ENCODE data around the gene ACOXL. TPM values are rescaled to one million over a fixed set of nuclear protein-coding genes. Genes with fewer than 3 reads are reported as not detected.

ACOXL gene
- polyA plus RNA-seq, 3 donors, result 0.35 TPM; not detected in 2

DNA sequence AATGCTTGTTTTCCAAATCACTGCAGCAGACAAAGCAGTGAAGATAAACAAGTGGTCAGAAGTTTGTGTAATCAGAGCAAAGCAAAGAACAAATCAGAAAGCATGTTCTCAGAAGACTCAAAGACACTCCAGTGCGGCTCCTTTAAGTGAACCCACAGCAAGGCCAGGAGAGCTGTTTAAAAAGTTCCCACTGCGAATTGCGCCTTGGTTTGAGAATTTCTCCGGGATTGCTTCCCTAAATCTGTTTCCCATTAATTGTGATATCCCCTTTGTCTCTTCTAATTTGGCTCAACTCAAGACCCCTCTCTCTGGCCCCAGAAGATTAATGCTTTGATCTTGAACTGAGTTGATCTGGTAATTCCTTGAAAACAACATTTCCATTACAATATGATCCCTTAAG, 265.9 kb downstream of the ACOXL start:
- H3K36me3 Mint-ChIP-seq, result peaks cover 0 to 1% of the 10 kb centered on the region in 2 donors
- H3K27me3 Mint-ChIP-seq (ENCODE audit: low read depth in 3 of 3), result peaks cover 0 to 2% (median 0%) of the 10 kb centered on the region in 3 donors
- intact Hi-C loops (cut with micrococcal nuclease), result loop anchor here in 1 of 2 donors (5.0 kb wide), 1 partner anchor 34 kb away; no protein-coding TSS in a partner anchor

DNA sequence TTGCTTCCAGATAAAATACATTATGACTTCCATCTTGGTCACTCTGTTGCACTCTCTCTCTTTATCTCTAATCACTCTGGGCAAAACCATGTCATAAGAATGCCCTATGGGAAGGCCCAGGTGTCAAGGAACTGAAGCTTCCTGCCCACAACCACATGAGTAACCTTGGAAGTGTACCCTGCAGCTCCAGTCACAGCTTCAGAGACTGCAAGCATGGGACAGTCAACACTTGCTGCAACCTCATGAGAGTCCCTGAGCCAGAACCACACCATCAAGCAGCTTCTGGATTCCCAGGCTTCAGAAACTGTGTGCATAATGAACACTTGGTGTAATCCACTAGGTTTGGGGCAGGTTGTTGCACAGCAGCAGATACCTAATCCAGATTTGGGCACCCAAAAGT, 267.3 kb downstream of the ACOXL start:
- intact Hi-C loops (cut with micrococcal nuclease), result loop anchor here in 1 of 2 donors (5.0 kb wide), 2 partner anchors 33 to 37 kb away; no protein-coding TSS in a partner anchor
- Histone ChIP-seq H4K20me1 (ENCODE audit: insufficient read depth, low read length) (no peaks in the 10 kb centered on the region), H3K4me2 (replicated peaks; ENCODE audit: extremely low read depth, low read length, poor library complexity, severe bottlenecking) (no peak overlapping the region), H3K36me3 (replicated peaks in 1 of 2; ENCODE audit: control insufficient read depth in 1 of 2, insufficient read depth in 2 of 2, low read length in 2 of 2) (no peaks in the 10 kb centered on the region), H3K4me3 (replicated peaks in 1 of 3; ENCODE audit: low read depth in 2 of 3, low read length in 3 of 3) (no peak overlapping the region), H3K79me2 (ENCODE audit: insufficient read depth, low read length) (no peaks in the 10 kb centered on the region), H3K27ac (ENCODE audit: low read depth in 1 of 2, low read length in 2 of 2) (no peak overlapping the region), H3K9ac (ENCODE audit: insufficient read depth, low read length, poor library complexity, severe bottlenecking) (no peak overlapping the region), H3K9me3 (replicated peaks in 1 of 2; ENCODE audit: control insufficient read depth in 1 of 2, insufficient read depth in 1 of 2, low read length in 2 of 2) (no peaks in the 10 kb centered on the region), H3K4me1 (ENCODE audit: control insufficient read depth in 1 of 2, insufficient read depth in 2 of 2, low read length in 2 of 2) (peaks cover 33 to 43% of the 10 kb centered on the region in 2 donors), H3K27me3 (ENCODE audit: control insufficient read depth in 2 of 2, insufficient read depth in 2 of 2, low read length in 2 of 2) (no peaks in the 10 kb centered on the region), H2AFZ (ENCODE audit: insufficient read depth, low read depth, low read length, poor library complexity, severe bottlenecking) (no peak overlapping the region)
- TF ChIP-seq, protein P1, sequence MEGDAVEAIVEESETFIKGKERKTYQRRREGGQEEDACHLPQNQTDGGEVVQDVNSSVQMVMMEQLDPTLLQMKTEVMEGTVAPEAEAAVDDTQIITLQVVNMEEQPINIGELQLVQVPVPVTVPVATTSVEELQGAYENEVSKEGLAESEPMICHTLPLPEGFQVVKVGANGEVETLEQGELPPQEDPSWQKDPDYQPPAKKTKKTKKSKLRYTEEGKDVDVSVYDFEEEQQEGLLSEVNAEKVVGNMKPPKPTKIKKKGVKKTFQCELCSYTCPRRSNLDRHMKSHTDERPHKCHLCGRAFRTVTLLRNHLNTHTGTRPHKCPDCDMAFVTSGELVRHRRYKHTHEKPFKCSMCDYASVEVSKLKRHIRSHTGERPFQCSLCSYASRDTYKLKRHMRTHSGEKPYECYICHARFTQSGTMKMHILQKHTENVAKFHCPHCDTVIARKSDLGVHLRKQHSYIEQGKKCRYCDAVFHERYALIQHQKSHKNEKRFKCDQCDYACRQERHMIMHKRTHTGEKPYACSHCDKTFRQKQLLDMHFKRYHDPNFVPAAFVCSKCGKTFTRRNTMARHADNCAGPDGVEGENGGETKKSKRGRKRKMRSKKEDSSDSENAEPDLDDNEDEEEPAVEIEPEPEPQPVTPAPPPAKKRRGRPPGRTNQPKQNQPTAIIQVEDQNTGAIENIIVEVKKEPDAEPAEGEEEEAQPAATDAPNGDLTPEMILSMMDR (IDR thresholded peaks at IDR 0.05), result no peak
- peaks cover 0 to 2% (median 0%) of the 10 kb centered on the region in 3 donors for H3K27me3 Mint-ChIP-seq (ENCODE audit: low read depth in 3 of 3)
- H3K27ac Mint-ChIP-seq, result no peak overlapping the region
- peaks cover 0 to 7% (median 2%) of the 10 kb centered on the region in 7 donors for H3K9me3 Mint-ChIP-seq
- H3K4me3 Mint-ChIP-seq, result peak overlapping the region in 1 of 2 donors; percentile 16
- peaks cover 2 to 3% of the 10 kb centered on the region in 2 donors for H3K36me3 Mint-ChIP-seq
- peaks cover 43% of the 10 kb centered on the region for H3K4me1 Mint-ChIP-seq
- no peak for DNase-seq

More for the DNA sequence above, 265.9 kb downstream of the ACOXL start:
- no peak overlapping the region for H3K4me3 ChIP-seq (replicated peaks in 1 of 3; ENCODE audit: low read depth in 2 of 3, low read length in 3 of 3)
- no peaks in the 10 kb centered on the region for H3K79me2 ChIP-seq (ENCODE audit: insufficient read depth, low read length)
- H3K4me1 ChIP-seq (ENCODE audit: control insufficient read depth in 1 of 2, insufficient read depth in 2 of 2, low read length in 2 of 2), result peaks cover 37 to 45% of the 10 kb centered on the region in 2 donors
- TF ChIP-seq, protein P1 (IDR thresholded peaks at IDR 0.05), result no peak
- H3K27ac ChIP-seq (ENCODE audit: low read depth in 1 of 2, low read length in 2 of 2), result no peak overlapping the region
- no peaks in the 10 kb centered on the region for H3K36me3 ChIP-seq (replicated peaks in 1 of 2; ENCODE audit: control insufficient read depth in 1 of 2, insufficient read depth in 2 of 2, low read length in 2 of 2)
- H3K27me3 ChIP-seq (ENCODE audit: control insufficient read depth in 2 of 2, insufficient read depth in 2 of 2, low read length in 2 of 2), result no peaks in the 10 kb centered on the region
- 84% methylated on average over 3 of the region's 4 CpGs for WGBS (ENCODE audit: insufficient coverage)
- no peak for DNase-seq
- H3K9me3 ChIP-seq (replicated peaks in 1 of 2; ENCODE audit: control insufficient read depth in 1 of 2, insufficient read depth in 1 of 2, low read length in 2 of 2), result no peaks in the 10 kb centered on the region
- no peak overlapping the region for H3K9ac ChIP-seq (ENCODE audit: insufficient read depth, low read length, poor library complexity, severe bottlenecking)
- H2AFZ ChIP-seq (ENCODE audit: insufficient read depth, low read depth, low read length, poor library complexity, severe bottlenecking), result no peak overlapping the region
- H4K20me1 ChIP-seq (ENCODE audit: insufficient read depth, low read length), result no peaks in the 10 kb centered on the region
- no peak overlapping the region for H3K4me2 ChIP-seq (replicated peaks; ENCODE audit: extremely low read depth, low read length, poor library complexity, severe bottlenecking)
- H3K9me3 Mint-ChIP-seq, result peaks cover 0 to 4% (median 2%) of the 10 kb centered on the region in 7 donors
- H3K4me3 Mint-ChIP-seq, result no peak overlapping the region
- H3K27ac Mint-ChIP-seq, result no peak overlapping the region
- H3K4me1 Mint-ChIP-seq, result peaks cover 44% of the 10 kb centered on the region
